ENCODE results near the gene DICER1. TPM values are rescaled to one million over a fixed set of nuclear protein-coding genes. Genes with fewer than 3 reads are reported as not detected.

DICER1 gene
- polyA plus RNA-seq, 2 donors = 9.2 to 10.2 TPM

GRCh38 chr14:95062220-95062619, 95.1 kb downstream of the DICER1 start:
- H3K27me3 ChIP-seq (ENCODE audit: control insufficient read depth in 1 of 2, insufficient read depth in 2 of 2, low read length in 2 of 2) = no peaks in the 10 kb centered on the region
- H3K4me1 ChIP-seq (ENCODE audit: control insufficient read depth in 2 of 2, insufficient read depth in 2 of 2, low read length in 1 of 2) = peaks cover 0 to 2% of the 10 kb centered on the region in 2 donors
- no peaks in the 10 kb centered on the region for H3K36me3 ChIP-seq (ENCODE audit: control insufficient read depth in 2 of 2, insufficient read depth in 2 of 2, low read length in 1 of 2)
- 75 to 84% methylated on average over 5 of the region's 5 CpGs for WGBS, 2 donors
- no peak overlapping the region for H3K4me3 ChIP-seq (ENCODE audit: low read depth in 1 of 2, low read length in 2 of 2)
- H3K9me3 ChIP-seq (ENCODE audit: control insufficient read depth in 2 of 2, insufficient read depth in 1 of 2, low read depth in 1 of 2, low read length in 1 of 2) = peaks cover 0 to 4% of the 10 kb centered on the region in 2 donors
- H3K27ac ChIP-seq (ENCODE audit: low read depth in 2 of 2, low read length in 1 of 2) = no peak overlapping the region

GRCh38 chr14:95061317-95062093, 95.8 kb downstream of the DICER1 start:
- Histone ChIP-seq H3K9me3 (ENCODE audit: control insufficient read depth in 2 of 2, insufficient read depth in 1 of 2, low read depth in 1 of 2, low read length in 1 of 2) (peaks cover 0 to 4% of the 10 kb centered on the region in 2 donors), H3K27me3 (ENCODE audit: control insufficient read depth in 1 of 2, insufficient read depth in 2 of 2, low read length in 2 of 2) (no peaks in the 10 kb centered on the region), H3K4me3 (ENCODE audit: low read depth in 1 of 2, low read length in 2 of 2) (no peak overlapping the region), H3K4me1 (ENCODE audit: control insufficient read depth in 2 of 2, insufficient read depth in 2 of 2, low read length in 1 of 2) (peaks cover 0 to 2% of the 10 kb centered on the region in 2 donors), H3K36me3 (ENCODE audit: control insufficient read depth in 2 of 2, insufficient read depth in 2 of 2, low read length in 1 of 2) (no peaks in the 10 kb centered on the region), H3K27ac (ENCODE audit: low read depth in 2 of 2, low read length in 1 of 2) (no peak overlapping the region)
- 76 to 82% methylated on average over 14 of the region's 14 CpGs for WGBS, 2 donors

GRCh38 chr14:95059126-95059525, 98.2 kb downstream of the DICER1 start:
- WGBS, 2 donors = 52 to 58% methylated on average over 7 of the region's 7 CpGs
- Histone ChIP-seq H3K27ac (ENCODE audit: low read depth in 2 of 2, low read length in 1 of 2) (no peak overlapping the region), H3K27me3 (ENCODE audit: control insufficient read depth in 1 of 2, insufficient read depth in 2 of 2, low read length in 2 of 2) (no peaks in the 10 kb centered on the region), H3K36me3 (ENCODE audit: control insufficient read depth in 2 of 2, insufficient read depth in 2 of 2, low read length in 1 of 2) (no peaks in the 10 kb centered on the region), H3K4me1 (ENCODE audit: control insufficient read depth in 2 of 2, insufficient read depth in 2 of 2, low read length in 1 of 2) (peaks cover 0 to 2% of the 10 kb centered on the region in 2 donors), H3K4me3 (ENCODE audit: low read depth in 1 of 2, low read length in 2 of 2) (no peak overlapping the region), H3K9me3 (ENCODE audit: control insufficient read depth in 2 of 2, insufficient read depth in 1 of 2, low read depth in 1 of 2, low read length in 1 of 2) (peaks cover 0 to 1% of the 10 kb centered on the region in 2 donors)

- H3K27ac ChIP-seq (ENCODE audit: low read depth in 2 of 2, low read length in 1 of 2) = no peak overlapping the region
- no peaks in the 10 kb centered on the region for H3K27me3 ChIP-seq (ENCODE audit: control insufficient read depth in 1 of 2, insufficient read depth in 2 of 2, low read length in 2 of 2)
- H3K4me3 ChIP-seq (ENCODE audit: low read depth in 1 of 2, low read length in 2 of 2) = no peak overlapping the region
- no peaks in the 10 kb centered on the region for H3K36me3 ChIP-seq (ENCODE audit: control insufficient read depth in 2 of 2, insufficient read depth in 2 of 2, low read length in 1 of 2)
- H3K9me3 ChIP-seq (ENCODE audit: control insufficient read depth in 2 of 2, insufficient read depth in 1 of 2, low read depth in 1 of 2, low read length in 1 of 2) = no peaks in the 10 kb centered on the region
- WGBS, 2 donors = 79 to 83% methylated on average over 9 of the region's 9 CpGs
- H3K4me1 ChIP-seq (ENCODE audit: control insufficient read depth in 2 of 2, insufficient read depth in 2 of 2, low read length in 1 of 2) = peaks cover 0 to 2% of the 10 kb centered on the region in 2 donors
Observed at GRCh38 chr14:95058491-95058890, 98.8 kb downstream of the DICER1 start.

- 78 to 82% methylated on average over 8 of the region's 8 CpGs for WGBS, 2 donors
- no peak overlapping the region for H3K27ac ChIP-seq (ENCODE audit: low read depth in 2 of 2, low read length in 1 of 2)
- peaks cover 0 to 2% of the 10 kb centered on the region in 2 donors for H3K4me1 ChIP-seq (ENCODE audit: control insufficient read depth in 2 of 2, insufficient read depth in 2 of 2, low read length in 1 of 2)
- no peaks in the 10 kb centered on the region for H3K9me3 ChIP-seq (ENCODE audit: control insufficient read depth in 2 of 2, insufficient read depth in 1 of 2, low read depth in 1 of 2, low read length in 1 of 2)
- no peaks in the 10 kb centered on the region for H3K27me3 ChIP-seq (ENCODE audit: control insufficient read depth in 1 of 2, insufficient read depth in 2 of 2, low read length in 2 of 2)
- H3K36me3 ChIP-seq (ENCODE audit: control insufficient read depth in 2 of 2, insufficient read depth in 2 of 2, low read length in 1 of 2) = no peaks in the 10 kb centered on the region
- H3K4me3 ChIP-seq (ENCODE audit: low read depth in 1 of 2, low read length in 2 of 2) = no peak overlapping the region
Observed at GRCh38 chr14:95057851-95058250, 99.5 kb downstream of the DICER1 start.

- Histone ChIP-seq H3K4me1 (ENCODE audit: control insufficient read depth in 2 of 2, insufficient read depth in 2 of 2, low read length in 1 of 2) (peaks cover 0 to 2% of the 10 kb centered on the region in 2 donors), H3K36me3 (ENCODE audit: control insufficient read depth in 2 of 2, insufficient read depth in 2 of 2, low read length in 1 of 2) (no peaks in the 10 kb centered on the region), H3K4me3 (ENCODE audit: low read depth in 1 of 2, low read length in 2 of 2) (no peak overlapping the region), H3K9me3 (ENCODE audit: control insufficient read depth in 2 of 2, insufficient read depth in 1 of 2, low read depth in 1 of 2, low read length in 1 of 2) (no peaks in the 10 kb centered on the region), H3K27ac (ENCODE audit: low read depth in 2 of 2, low read length in 1 of 2) (no peak overlapping the region), H3K27me3 (ENCODE audit: control insufficient read depth in 1 of 2, insufficient read depth in 2 of 2, low read length in 2 of 2) (no peaks in the 10 kb centered on the region)
- WGBS, 2 donors = 68 to 77% methylated on average over 8 of the region's 8 CpGs
Observed at GRCh38 chr14:95057147-95057546, 100.2 kb downstream of the DICER1 start.

GRCh38 chr14:95056476-95056875, 100.9 kb downstream of the DICER1 start:
- 54 to 60% methylated on average over 10 of the region's 10 CpGs for WGBS, 2 donors
- Histone ChIP-seq H3K36me3 (ENCODE audit: control insufficient read depth in 2 of 2, insufficient read depth in 2 of 2, low read length in 1 of 2) (no peaks in the 10 kb centered on the region), H3K9me3 (ENCODE audit: control insufficient read depth in 2 of 2, insufficient read depth in 1 of 2, low read depth in 1 of 2, low read length in 1 of 2) (no peaks in the 10 kb centered on the region), H3K27me3 (ENCODE audit: control insufficient read depth in 1 of 2, insufficient read depth in 2 of 2, low read length in 2 of 2) (no peaks in the 10 kb centered on the region), H3K4me1 (ENCODE audit: control insufficient read depth in 2 of 2, insufficient read depth in 2 of 2, low read length in 1 of 2) (peaks cover 0 to 2% of the 10 kb centered on the region in 2 donors), H3K4me3 (ENCODE audit: low read depth in 1 of 2, low read length in 2 of 2) (no peak overlapping the region), H3K27ac (ENCODE audit: low read depth in 2 of 2, low read length in 1 of 2) (no peak overlapping the region)

- Histone ChIP-seq H3K4me3 (ENCODE audit: low read depth in 1 of 2, low read length in 2 of 2) (no peak overlapping the region), H3K27ac (ENCODE audit: low read depth in 2 of 2, low read length in 1 of 2) (no peak overlapping the region), H3K27me3 (ENCODE audit: control insufficient read depth in 1 of 2, insufficient read depth in 2 of 2, low read length in 2 of 2) (no peaks in the 10 kb centered on the region), H3K9me3 (ENCODE audit: control insufficient read depth in 2 of 2, insufficient read depth in 1 of 2, low read depth in 1 of 2, low read length in 1 of 2) (no peaks in the 10 kb centered on the region), H3K36me3 (ENCODE audit: control insufficient read depth in 2 of 2, insufficient read depth in 2 of 2, low read length in 1 of 2) (no peaks in the 10 kb centered on the region), H3K4me1 (ENCODE audit: control insufficient read depth in 2 of 2, insufficient read depth in 2 of 2, low read length in 1 of 2) (no peaks in the 10 kb centered on the region)
- 90 to 96% methylated on average over 7 of the region's 7 CpGs for WGBS, 2 donors
Observed at GRCh38 chr14:95055318-95055717, 102.0 kb downstream of the DICER1 start.

GRCh38 chr14:95054346-95055280, 102.7 kb downstream of the DICER1 start:
- no peaks in the 10 kb centered on the region for H3K9me3 ChIP-seq (ENCODE audit: control insufficient read depth in 2 of 2, insufficient read depth in 1 of 2, low read depth in 1 of 2, low read length in 1 of 2)
- no peaks in the 10 kb centered on the region for H3K36me3 ChIP-seq (ENCODE audit: control insufficient read depth in 2 of 2, insufficient read depth in 2 of 2, low read length in 1 of 2)
- no peak overlapping the region for H3K27ac ChIP-seq (ENCODE audit: low read depth in 2 of 2, low read length in 1 of 2)
- H3K4me3 ChIP-seq (ENCODE audit: low read depth in 1 of 2, low read length in 2 of 2) = no peak overlapping the region
- 88 to 89% methylated on average over 23 of the region's 23 CpGs for WGBS, 2 donors
- H3K4me1 ChIP-seq (ENCODE audit: control insufficient read depth in 2 of 2, insufficient read depth in 2 of 2, low read length in 1 of 2) = no peaks in the 10 kb centered on the region
- H3K27me3 ChIP-seq (ENCODE audit: control insufficient read depth in 1 of 2, insufficient read depth in 2 of 2, low read length in 2 of 2) = no peaks in the 10 kb centered on the region

Measured in esophagus (tissue), 2 donors.